GM23338 (cell line): Measurements from ENCODE around the gene CLEC12A.

Experiments
- CREB1 ChIP-seq: fragments of 250-450 bp; sonication (Bioruptor Pico); IDR thresholded peaks from 2 replicates; pipeline ENCODE4 v1.5.0; 2020; ENCODE audit warnings: low read depth, mild to moderate bottlenecking, moderate library complexity
- EZH2 ChIP-seq: fragments of 200-600 bp; sonication (generic); IDR thresholded peaks from one replicate; pipeline ENCODE4 v1.8.0; 2017; ENCODE audit warnings: antibody characterized with exemption, mild to moderate bottlenecking, low read depth; ENCODE audit not compliant: unreplicated experiment
- JUNB ChIP-seq: IDR thresholded peaks from one replicate; pipeline ENCODE4 v1.6.1; 2016; ENCODE audit warnings: antibody characterized with exemption; ENCODE audit not compliant: unreplicated experiment
- POLR2AphosphoS5 ChIP-seq: IDR thresholded peaks from 2 replicates; pipeline ENCODE4 v1.6.1; 2016; ENCODE audit warnings: antibody characterized with exemption, low read depth
- ZNF331 ChIP-seq: fragments of 250-450 bp; sonication (Bioruptor Pico); IDR thresholded peaks from 2 replicates; pipeline ENCODE4 v1.5.0; 2020; ENCODE audit warnings: low read depth, mild to moderate bottlenecking, moderate library complexity
- TF ChIP-seq, protein P1 (sequence below), 2 experiments: fragments of 200-600 bp in 1 of 2; sonication (generic) in 1 of 2; conservative IDR thresholded peaks; 2 replicates each; pipeline versions ENCODE4 v1.5.1 to v1.6.1; 2016 to 2017; ENCODE audit warnings: antibody characterized with exemption in 2 of 2, low read depth in 2 of 2, mild to moderate bottlenecking in 2 of 2, moderate library complexity in 1 of 2
- TF ChIP-seq, protein P2 (sequence below): IDR thresholded peaks from 2 replicates; pipeline ENCODE4 v1.6.1; 2016; ENCODE audit warnings: antibody characterized with exemption

DNA sequence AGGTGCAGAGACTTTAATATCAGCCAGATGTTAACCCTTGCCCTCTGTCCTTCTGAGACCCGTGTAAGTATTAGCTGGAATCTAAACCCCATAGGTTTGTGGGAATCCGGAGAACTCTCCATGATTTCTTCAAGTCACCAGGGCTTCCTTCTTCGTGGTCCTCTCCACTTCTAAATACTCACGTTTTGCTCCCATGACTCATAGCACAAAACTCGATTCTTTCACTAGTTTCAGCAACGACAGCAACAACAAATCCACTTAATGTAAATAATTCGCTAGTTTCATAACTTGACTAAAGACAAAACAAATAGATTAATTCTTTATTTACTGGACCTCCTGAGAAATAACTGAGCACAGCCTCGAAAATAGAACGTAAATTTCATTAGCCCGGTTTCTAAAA, 34.6 kb upstream of the CLEC12A start:
- TF ChIP-seq, protein P1, sequence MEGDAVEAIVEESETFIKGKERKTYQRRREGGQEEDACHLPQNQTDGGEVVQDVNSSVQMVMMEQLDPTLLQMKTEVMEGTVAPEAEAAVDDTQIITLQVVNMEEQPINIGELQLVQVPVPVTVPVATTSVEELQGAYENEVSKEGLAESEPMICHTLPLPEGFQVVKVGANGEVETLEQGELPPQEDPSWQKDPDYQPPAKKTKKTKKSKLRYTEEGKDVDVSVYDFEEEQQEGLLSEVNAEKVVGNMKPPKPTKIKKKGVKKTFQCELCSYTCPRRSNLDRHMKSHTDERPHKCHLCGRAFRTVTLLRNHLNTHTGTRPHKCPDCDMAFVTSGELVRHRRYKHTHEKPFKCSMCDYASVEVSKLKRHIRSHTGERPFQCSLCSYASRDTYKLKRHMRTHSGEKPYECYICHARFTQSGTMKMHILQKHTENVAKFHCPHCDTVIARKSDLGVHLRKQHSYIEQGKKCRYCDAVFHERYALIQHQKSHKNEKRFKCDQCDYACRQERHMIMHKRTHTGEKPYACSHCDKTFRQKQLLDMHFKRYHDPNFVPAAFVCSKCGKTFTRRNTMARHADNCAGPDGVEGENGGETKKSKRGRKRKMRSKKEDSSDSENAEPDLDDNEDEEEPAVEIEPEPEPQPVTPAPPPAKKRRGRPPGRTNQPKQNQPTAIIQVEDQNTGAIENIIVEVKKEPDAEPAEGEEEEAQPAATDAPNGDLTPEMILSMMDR (conservative IDR thresholded peaks at IDR 0.05; ENCODE audit: low read depth in 2 of 2), result no peak
- TF ChIP-seq EZH2 (no peak), ZNF331 (CRISPR knock-in tag) (no peak), JUNB (no peak), POLR2AphosphoS5 (no peak), CREB1 (CRISPR knock-in tag) (no peak)
- TF ChIP-seq, protein P2, sequence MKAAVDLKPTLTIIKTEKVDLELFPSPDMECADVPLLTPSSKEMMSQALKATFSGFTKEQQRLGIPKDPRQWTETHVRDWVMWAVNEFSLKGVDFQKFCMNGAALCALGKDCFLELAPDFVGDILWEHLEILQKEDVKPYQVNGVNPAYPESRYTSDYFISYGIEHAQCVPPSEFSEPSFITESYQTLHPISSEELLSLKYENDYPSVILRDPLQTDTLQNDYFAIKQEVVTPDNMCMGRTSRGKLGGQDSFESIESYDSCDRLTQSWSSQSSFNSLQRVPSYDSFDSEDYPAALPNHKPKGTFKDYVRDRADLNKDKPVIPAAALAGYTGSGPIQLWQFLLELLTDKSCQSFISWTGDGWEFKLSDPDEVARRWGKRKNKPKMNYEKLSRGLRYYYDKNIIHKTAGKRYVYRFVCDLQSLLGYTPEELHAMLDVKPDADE, result no peak
